NCI-H526 treated with DMSO at 0.1 percent for 48 hours (cell line): ENCODE data around the gene OSBPL8.
"Not testable (repeated sequence)": the region's sequence is repeated elsewhere in the genome, so short reads cannot be mapped to it uniquely, and the experiment has no call there.

Experiments
- DNase-seq: peaks from one replicate; lab custom pipeline; 2025; lab: John Stamatoyannopoulos, UW

Gene OSBPL8

GRCh38 chr12:76529226-76529918, 30.2 kb downstream of the OSBPL8 start:
- DNase-seq: no peak

- DNase-seq: no peak
Measured at GRCh38 chr12:76523408-76523807, 36.2 kb downstream of the OSBPL8 start.

- DNase-seq: no peak
Measured at GRCh38 chr12:76520348-76520747, 39.2 kb downstream of the OSBPL8 start.

DNA sequence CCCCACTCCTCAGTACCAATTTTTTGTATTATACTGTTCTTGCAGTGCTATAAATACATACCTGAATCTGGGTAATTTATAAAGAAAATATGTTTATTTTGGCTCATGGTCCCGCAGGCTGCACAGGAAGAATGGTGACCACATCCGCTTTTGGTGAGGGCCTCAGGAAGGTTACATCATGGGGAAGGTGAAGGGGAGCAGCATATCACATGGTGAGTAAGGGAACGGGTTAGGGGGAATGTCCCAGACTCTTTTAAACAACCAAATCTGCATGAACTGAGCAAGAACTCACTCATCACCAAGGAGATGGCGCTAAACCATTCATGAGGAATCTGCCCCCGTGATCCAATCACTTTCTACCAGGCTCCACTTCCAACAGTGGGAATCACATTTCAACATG, 40.0 kb downstream of the OSBPL8 start:
- DNase-seq: no peak

- DNase-seq: no peak
Measured at GRCh38 chr12:76518699-76519098, 40.9 kb downstream of the OSBPL8 start.

DNA sequence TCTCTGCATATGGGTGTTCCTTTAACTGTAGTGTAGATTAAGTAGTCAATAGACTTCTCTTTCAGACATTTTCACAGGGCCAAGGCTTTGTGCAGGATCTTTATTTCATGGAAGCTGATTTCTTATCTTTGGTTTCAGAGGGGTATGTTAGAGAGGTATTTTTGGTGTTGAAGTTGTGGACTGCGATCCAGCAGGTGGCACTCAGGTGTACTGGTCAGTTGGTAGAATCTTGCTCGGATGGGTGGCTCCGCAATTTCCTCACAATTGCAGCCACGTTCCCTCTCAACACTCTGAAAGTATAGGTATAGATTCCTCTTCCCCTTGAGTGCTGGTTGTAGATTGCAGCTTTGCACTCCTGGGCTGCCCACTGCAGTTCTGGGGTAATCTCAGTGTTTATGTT, 44.3 kb downstream of the OSBPL8 start:
- DNase-seq: no peak

GRCh38 chr12:76511116-76511716, 48.4 kb downstream of the OSBPL8 start:
- DNase-seq: peak; percentile 37

DNA sequence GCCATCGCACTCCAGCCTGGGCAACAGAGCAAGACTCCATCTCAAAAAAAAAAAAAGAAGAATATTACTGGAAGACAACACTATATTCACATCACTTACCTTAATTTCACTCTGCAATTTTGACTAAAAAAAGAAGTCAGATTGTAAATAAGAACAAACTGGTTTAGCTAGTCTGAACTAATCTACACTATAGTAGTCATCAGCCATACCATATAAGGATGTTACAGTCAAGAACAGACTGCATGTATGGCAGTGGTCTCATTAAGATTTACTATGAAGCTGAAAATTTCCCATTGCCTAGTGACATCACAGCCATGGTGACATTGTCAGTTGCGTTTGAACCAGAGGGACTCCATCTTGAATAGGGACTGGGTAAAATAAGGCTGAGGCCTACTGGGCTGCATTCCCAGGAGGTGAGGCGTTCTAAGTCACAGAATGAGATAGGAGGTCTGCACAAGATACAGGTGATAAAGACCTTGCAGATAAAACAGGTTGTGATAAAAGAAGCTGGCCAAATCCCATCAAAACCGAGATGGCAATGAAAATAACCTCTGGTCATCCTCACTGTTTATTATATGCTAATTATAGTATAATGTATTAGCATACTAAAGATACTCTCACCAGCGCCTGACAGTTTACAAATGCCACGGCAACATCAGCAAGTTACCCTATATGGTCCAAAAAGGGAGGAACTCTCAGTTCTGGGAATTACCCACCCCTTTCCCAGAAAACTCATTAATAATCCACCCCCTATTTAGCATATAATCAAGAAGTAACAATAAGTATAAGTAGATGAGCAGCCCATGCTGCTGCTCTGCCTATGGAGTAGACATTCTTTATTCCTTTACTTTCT, 51.2 kb downstream of the OSBPL8 start:
- no peak for DNase-seq

DNA sequence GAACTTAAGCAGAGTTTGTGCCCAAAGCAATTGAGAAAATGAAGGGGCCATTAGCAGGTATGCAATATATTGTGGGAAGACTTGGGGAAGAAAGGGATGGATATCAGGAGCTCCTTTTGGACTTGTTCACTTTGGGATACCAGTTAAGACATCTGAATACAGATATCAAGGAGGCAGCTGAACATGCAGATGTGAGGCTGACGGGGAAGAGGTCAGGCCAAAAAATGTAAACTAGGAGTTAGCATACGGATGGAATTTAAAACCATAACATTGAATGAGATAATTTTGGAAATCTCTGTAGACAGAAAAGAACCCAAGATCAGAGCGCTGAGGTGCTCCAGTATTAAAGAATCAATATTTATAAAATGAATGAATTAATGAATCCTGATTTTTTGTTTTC, 53.4 kb downstream of the OSBPL8 start:
- DNase-seq: no peak

DNA sequence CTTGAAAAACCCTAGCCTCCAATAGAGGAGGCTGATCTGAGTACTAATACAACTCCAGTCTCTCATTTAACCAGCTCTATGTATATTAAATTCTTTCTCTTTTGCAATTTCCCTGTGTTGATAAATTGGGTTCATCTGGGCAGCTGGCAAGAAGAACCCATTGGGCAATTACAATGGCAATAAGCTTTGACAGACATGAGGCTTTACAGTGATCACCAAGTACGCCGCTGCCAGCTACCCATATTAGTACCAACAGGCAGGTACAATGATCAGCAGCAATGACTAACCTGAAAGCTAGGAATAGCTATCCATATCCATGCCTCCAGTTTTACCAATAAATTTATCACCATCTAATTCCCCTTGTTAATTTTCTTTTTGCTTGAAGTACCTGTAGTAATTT, 54.5 kb downstream of the OSBPL8 start:
- DNase-seq: no peak

DNA sequence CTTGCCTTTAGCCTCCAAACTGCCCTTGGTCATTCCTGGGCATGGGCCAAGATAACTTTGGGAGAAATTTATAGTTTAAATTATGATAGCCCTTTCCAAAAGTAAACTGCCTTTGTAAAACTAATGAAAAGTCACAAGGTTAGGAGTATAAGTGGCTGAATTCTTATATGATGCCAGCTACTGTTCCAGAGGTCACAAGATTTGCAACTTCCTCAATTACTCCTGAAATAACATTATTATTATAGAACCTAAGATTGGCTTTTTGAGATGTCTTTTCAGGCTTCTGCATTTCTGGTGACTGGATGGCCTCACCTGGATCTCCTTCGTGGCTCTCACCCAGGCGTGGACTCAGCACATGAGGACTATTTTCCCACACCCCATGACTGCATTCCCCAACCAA, 55.0 kb downstream of the OSBPL8 start:
- no peak for DNase-seq

DNA sequence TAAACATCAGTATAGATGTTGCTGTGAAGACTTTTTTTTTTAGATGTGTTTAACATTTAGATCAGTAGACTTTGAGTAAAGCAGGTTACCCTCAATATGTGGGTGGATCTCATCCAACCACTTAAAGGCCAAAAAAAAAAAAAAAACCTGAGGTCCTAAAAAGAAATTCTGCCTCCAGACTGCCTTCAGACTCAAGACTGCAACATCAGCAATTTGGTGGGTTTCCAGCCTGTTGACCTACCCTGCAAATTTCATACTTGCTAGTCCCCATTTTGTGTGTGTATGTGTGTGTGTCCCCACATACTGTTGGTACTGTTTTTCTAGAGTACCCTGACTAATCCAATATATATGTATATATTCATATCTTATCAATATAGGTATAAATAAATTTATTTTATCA, 55.6 kb downstream of the OSBPL8 start:
- DNase-seq: no peak

- DNase-seq: no peak
Measured at GRCh38 chr12:76501390-76501789, 58.2 kb downstream of the OSBPL8 start.

GRCh38 chr12:76499136-76499535, 60.4 kb downstream of the OSBPL8 start:
- DNase-seq: not testable (repeated sequence)

DNA sequence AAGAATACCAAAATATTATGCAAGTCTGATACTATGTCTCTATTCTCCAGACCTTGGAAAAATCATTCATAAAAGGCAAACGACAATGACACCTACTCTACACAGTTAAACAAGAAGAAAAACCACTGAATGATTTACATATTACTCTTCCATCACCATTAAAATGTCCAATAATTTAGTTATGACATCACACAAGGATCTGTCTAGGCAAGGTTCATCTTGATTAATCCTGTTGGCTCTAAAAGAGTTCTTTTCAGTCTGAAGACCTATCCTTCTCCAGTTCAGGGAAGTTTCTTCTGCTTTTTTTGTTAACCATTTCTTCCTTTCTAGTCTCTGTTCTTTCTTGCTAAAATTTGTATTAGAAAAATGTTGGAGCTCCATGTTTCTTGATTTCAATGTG, 64.0 kb downstream of the OSBPL8 start:
- DNase-seq: no peak

- DNase-seq: no peak
Measured at GRCh38 chr12:76491292-76491691, 68.3 kb downstream of the OSBPL8 start.

DNA sequence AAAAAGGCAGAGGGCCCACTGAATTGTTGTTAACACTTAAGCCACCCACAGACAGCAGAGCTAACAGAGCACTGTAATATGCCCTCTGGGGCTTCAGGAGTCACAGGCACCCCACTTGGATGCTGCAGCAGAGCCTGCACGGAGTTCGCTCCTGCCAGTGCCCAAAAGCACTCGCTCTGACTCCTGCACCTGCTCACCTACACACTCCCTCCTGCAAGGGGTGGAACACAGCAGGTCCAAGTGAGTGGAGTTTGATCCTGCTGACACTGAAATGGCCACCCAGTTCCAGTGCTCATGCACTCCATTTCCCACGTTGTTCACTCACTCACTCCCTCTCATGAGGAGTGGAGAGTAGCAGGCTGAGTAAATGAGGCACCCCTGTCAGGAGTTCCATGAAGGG, 68.8 kb downstream of the OSBPL8 start:
- DNase-seq: no peak

DNA sequence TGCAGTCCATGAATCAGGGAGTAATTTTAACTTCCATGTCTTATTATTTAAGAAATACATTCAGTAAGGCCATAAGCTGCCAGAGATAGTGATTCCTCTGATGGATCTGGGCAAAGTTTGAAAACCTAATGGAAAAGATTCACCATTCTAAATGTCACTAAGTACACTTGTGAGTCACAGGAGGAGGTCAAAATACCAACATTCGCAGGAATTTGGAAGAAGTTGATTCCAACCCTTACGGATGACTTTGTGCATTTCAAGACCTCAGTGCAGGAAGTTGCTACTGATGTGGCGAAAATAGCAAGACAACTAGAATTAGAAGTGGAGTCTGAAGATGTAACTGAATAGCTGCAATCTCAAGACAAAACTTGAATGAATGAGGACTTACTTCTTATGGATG, 69.8 kb downstream of the OSBPL8 start:
- no peak for DNase-seq

- DNase-seq: no peak
Measured at GRCh38 chr12:76486011-76486410, 73.6 kb downstream of the OSBPL8 start.

DNA sequence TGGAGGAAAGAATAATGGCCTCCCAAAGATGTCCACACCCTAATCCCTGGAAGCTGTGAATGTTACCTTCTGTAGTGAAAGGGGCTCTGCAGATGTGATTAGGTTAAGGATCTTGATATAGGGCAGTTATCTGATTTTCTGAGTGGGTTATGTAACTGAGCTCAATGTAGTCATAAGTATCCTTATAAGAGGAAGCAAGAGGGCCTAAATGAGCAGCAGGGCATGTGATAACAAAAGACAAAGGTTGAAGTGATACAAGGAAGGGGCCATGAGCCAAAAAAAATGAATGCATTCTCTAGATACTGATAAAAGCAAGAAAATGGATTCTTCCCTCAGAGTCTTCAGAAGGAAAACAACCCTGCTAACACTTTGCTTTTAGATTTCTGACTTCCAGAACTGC, 78.8 kb downstream of the OSBPL8 start:
- DNase-seq: no peak

DNA sequence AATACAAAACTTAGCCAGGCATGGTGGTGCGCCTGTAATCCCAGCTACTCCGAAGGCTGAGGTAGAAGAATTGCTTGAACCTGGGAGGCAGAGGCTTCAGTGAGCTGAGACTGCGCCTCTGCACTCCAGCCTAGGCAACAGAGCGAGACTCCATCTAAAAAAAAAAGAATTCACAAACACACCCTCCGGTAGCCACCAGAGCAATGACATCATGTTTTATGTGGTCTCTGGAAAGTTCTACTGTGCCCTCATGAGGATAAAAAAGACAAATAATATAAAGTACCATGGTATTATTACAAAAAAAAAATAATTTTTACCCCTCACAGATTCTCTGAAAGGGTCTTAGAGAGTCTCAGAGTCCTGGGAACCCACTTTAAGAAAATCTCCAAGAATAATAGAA, 81.5 kb downstream of the OSBPL8 start:
- no peak for DNase-seq

DNA sequence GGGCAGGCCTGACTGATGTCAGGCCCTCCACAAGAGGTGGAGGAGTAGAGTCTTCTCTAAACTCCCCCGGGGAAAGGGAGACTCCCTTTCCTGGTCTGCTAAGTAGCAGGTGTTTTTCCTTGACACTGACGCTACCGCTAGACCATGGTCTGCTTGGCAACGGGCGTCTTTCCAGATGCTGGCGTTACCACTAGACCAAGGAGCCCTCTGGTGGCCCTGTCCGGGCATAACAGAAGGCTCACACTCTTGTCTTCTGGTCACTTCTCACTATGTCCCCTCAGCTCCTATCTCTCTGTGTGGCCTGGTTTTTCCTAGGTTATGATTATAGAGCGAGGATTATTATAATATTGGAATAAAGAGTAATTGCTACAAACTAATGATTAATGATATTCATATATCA, 86.7 kb downstream of the OSBPL8 start:
- not testable (repeated sequence) for DNase-seq

DNA sequence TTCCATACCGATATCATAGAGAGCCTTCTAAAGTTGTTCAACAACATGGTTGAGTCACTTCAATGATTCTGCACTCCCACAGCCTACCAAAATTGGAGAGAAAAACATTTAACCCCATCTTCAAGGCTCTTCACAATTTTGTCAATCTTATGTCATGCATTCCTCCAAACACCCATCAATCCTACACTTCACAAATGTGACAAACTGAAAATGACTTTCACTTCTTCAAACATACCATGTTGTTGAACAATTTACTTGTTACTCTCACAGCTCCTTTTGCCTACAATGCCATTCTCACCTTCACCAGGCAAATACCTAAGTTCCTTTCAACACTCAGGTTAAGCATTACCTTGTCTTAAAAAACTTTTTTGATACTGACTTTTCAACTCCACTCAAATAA, 88.0 kb downstream of the OSBPL8 start:
- no peak for DNase-seq
